ENCODE measurements around the gene ENOSF1.

- TF ChIP-seq CTCF (conservative IDR thresholded peaks at IDR 0.05; ENCODE audit: low read length) (no peak), EZH2phosphoT487 (IDR thresholded peaks at IDR 0.05; ENCODE audit: borderline replicate concordance) (no peak)
These were observed 34.5 kb downstream of the ENOSF1 start for GRCh38 chr18:677951-678381.
